Endothelial cell of umbilical vein (primary cell): ENCODE results near the gene AK4. TPM values are rescaled to one million over a fixed set of nuclear protein-coding genes. Genes with fewer than 3 reads are reported as not detected.
"Not testable (repeated sequence)": the region's sequence is repeated elsewhere in the genome, so short reads cannot be mapped to it uniquely, and the experiment has no call there.

Experiments
- BruUV-seq: library from RNA; stranded (reverse); fragments of 400-500 nt; replicated peaks from 2 replicates; lab custom pipeline; 2021; lab: Mats Ljungman, UMichigan
- CTCF ChIA-PET: fragments of 300-600, 350-600 bp; sonication (Branson Sonifier 250); formaldehyde crosslinking; loops from one replicate; lab custom pipeline; 2021; ENCODE audit warnings: antibody characterized with exemption, inconsistent platforms; lab: Charles Lee
- POLR2A ChIA-PET: fragments of 300-600, 350-600 bp; sonication (Branson Sonifier 250); formaldehyde crosslinking; loops from one replicate; lab custom pipeline; 2021; ENCODE audit warnings: antibody characterized with exemption, inconsistent platforms; lab: Charles Lee
- DNase-seq: peaks from one replicate; pipeline ENCODE4 v3.0.0-alpha.2; 2011; ENCODE audit warnings: low read depth, low spot score
- FAIRE-seq: peaks from 2 replicates; lab custom pipeline; 2011; peaks lifted over from hg19 to GRCh38; lab: Jason Lieb, UNC
- H2AFZ ChIP-seq: 2 replicates; pipeline ENCODE4 v1.6.0; 2012; ENCODE audit warnings: low read depth, low read length, control low read depth, inconsistent platforms
- H3K27ac ChIP-seq: 2 replicates; pipeline ENCODE4 v1.5.1; 2011; ENCODE audit warnings: low read depth, mild to moderate bottlenecking, control low read depth, low read length, moderate library complexity; ENCODE audit not compliant: insufficient read depth
- H3K27me3 ChIP-seq, 2 experiments: 2 replicates each; pipeline versions ENCODE4 v1.6.0 to v1.6.1; 2011; ENCODE audit warnings: low read length in 2 of 2, mixed read lengths in 1 of 2; ENCODE audit not compliant: control insufficient read depth in 2 of 2, insufficient read depth in 2 of 2
- H3K36me3 ChIP-seq, 2 experiments: 2 replicates in 1 of 2; 3 replicates in 1 of 2; pipeline ENCODE4 v1.5.1; 2011; ENCODE audit warnings: low read length in 2 of 2, mild to moderate bottlenecking in 1 of 2, moderate library complexity in 1 of 2; ENCODE audit not compliant: control insufficient read depth in 2 of 2, insufficient read depth in 2 of 2; ENCODE audit errors: extremely low read depth in 1 of 2
- H3K4me1 ChIP-seq: 3 replicates; pipeline ENCODE4 v1.5.1; 2011; ENCODE audit warnings: mild to moderate bottlenecking, low read length; ENCODE audit not compliant: control insufficient read depth, insufficient read depth; ENCODE audit errors: extremely low read depth
- H3K4me2 ChIP-seq: 2 replicates; pipeline ENCODE4 v1.6.1; 2011; ENCODE audit warnings: low read length, control low read depth, mixed read lengths; ENCODE audit not compliant: insufficient read depth
- H3K4me3 ChIP-seq, 3 experiments: fragments of 200-600 bp in 1 of 3; sonication (generic), shearing (Covaris generic) in 1 of 3; replicated peaks in 1 of 3; 2 replicates each; pipeline ENCODE4 v1.5.1; 2011 to 2016; ENCODE audit warnings: control low read depth in 3 of 3, low read length in 3 of 3, mild to moderate bottlenecking in 2 of 3, inconsistent platforms in 1 of 3, low read depth in 1 of 3, moderate library complexity in 1 of 3; ENCODE audit not compliant: insufficient read depth in 1 of 3
- H3K79me2 ChIP-seq: 2 replicates; pipeline ENCODE4 v1.6.0; 2012; ENCODE audit warnings: low read length, inconsistent platforms; ENCODE audit not compliant: control insufficient read depth, insufficient read depth
- H3K9ac ChIP-seq: replicated peaks from 2 replicates; pipeline ENCODE3; 2011; ENCODE audit warnings: low read length, control low read depth; ENCODE audit not compliant: insufficient read depth; ENCODE audit errors: extremely low read depth
- H3K9me1 ChIP-seq: replicated peaks from 3 replicates; pipeline ENCODE4 v1.6.0; 2011; ENCODE audit warnings: mild to moderate bottlenecking, low read length; ENCODE audit not compliant: control insufficient read depth, insufficient read depth; ENCODE audit errors: extremely low read depth
- H3K9me3 ChIP-seq: replicated peaks from 2 replicates; pipeline ENCODE4 v1.5.1; 2012; ENCODE audit warnings: low read length, inconsistent platforms; ENCODE audit not compliant: control insufficient read depth, insufficient read depth
- H4K20me1 ChIP-seq: replicated peaks from 2 replicates; pipeline ENCODE3; 2011; ENCODE audit warnings: mild to moderate bottlenecking, low read length; ENCODE audit not compliant: control insufficient read depth, insufficient read depth; ENCODE audit errors: extremely low read depth
- CTCF ChIP-seq, 2 donors: IDR thresholded peaks; 1 replicate in 1 of 2; 2 replicates in 1 of 2; pipeline ENCODE4 v1.5.1; 2011; ENCODE audit warnings: low read length in 2 of 2, mild to moderate bottlenecking in 2 of 2, moderate library complexity in 2 of 2, control low read depth in 1 of 2, inconsistent platforms in 1 of 2, low read depth in 1 of 2; ENCODE audit not compliant: insufficient read depth in 1 of 2; ENCODE audit errors: extremely low read depth in 1 of 2
- FOS ChIP-seq: IDR thresholded peaks from 2 replicates; pipeline ENCODE4 v1.6.1; 2011; ENCODE audit warnings: mild to moderate bottlenecking, low read length, moderate library complexity, borderline replicate concordance; ENCODE audit not compliant: insufficient read depth
- dilution Hi-C: fragments of 300-500 bp; cut with MboI; formaldehyde crosslinking; loops from one replicate; pipeline ENCODE4 v1.15.0; 2019; ENCODE audit warnings: low sequenced_read_pairs; ENCODE audit not compliant: extremely low pct_ligation_motif_present
- intact Hi-C: fragments of 100-400 bp; cut with micrococcal nuclease; formaldehyde crosslinking; loops from one replicate; pipeline ENCODE4 v1.10.0; 2022
- polyA plus RNA-seq, 4 experiments: library from polyadenylated mRNA; depleted of rRNA in 3 of 4; stranded (reverse) in 3 of 4; unstranded in 1 of 4; fragments of >200 nt; gene quantifications; 2 replicates each; pipeline versions ENCODE4 v1.2.1 to v1.2.3, GENCODE V29; 2011 to 2012; ENCODE audit warnings: missing spikeins in 1 of 4
- total RNA-seq: library from RNA; stranded (reverse); gene quantifications from 2 replicates; pipeline ENCODE4 v1.2.3, GENCODE V29; 2021

The AK4 gene
- total and polyA plus RNA-seq, 2 donors (not counting 3 experiments of a cell fraction or from before 2014, with no cell fraction given): 2.2 to 5.6 TPM

GRCh38 chr1:65235867-65236805 lies 88.1 kb downstream of the AK4 start:
- Histone ChIP-seq H3K79me2 (no peaks in the 10 kb centered on the region), H3K9ac (no peak overlapping the region), H3K4me1 (no peaks in the 10 kb centered on the region), H3K27me3 (no peaks in the 10 kb centered on the region), H3K9me1 (no peaks in the 10 kb centered on the region), H3K9me3 (no peaks in the 10 kb centered on the region), H3K36me3 (no peaks in the 10 kb centered on the region), H3K27ac (no peak overlapping the region), H4K20me1 (no peaks in the 10 kb centered on the region), H2AFZ (no peak overlapping the region), H3K4me2 (no peak overlapping the region), H3K4me3 (no peak overlapping the region)
- dilution Hi-C loops: no loop called here
- ChIA-PET POLR2A (no interaction called here), CTCF (interaction anchor here (0.8 to 8.2 kb wide), 32 partner anchors 11 to 1211 kb away, joined by 3 to 292 read pairs (median 4); partner anchors contain the start of genes LEPR and LEPROT)
- FAIRE-seq (peak; percentile 81), DNase-seq (peak; percentile 52)
- no TSS peak for BruUV-seq
- intact Hi-C loops: loop anchor here (1.0 to 5.0 kb wide), 7 partner anchors 195 to 1211 kb away; no protein-coding TSS in a partner anchor
- TF ChIP-seq CTCF (IDR thresholded peaks at IDR 0.05; ENCODE audit: extremely low read depth in 1 of 2, insufficient read depth in 1 of 2, low read depth in 1 of 2, low read length in 2 of 2): peak; percentile 37 to 40
- TF ChIP-seq FOS: no peak

- BruUV-seq, dilution Hi-C loops, POLR2A ChIA-PET: not testable (repeated sequence)
These were observed 89.1 kb downstream of the AK4 start for GRCh38 chr1:65237088-65237487.

More at GRCh38 chr1:65237088-65237487, 89.1 kb downstream of the AK4 start:
- H4K20me1 ChIP-seq, H3K4me1 ChIP-seq, H3K79me2 ChIP-seq, H3K27me3 ChIP-seq, H2AFZ ChIP-seq, DNase-seq, H3K9me1 ChIP-seq, H3K36me3 ChIP-seq, FAIRE-seq, H3K9ac ChIP-seq, H3K4me2 ChIP-seq, H3K4me3 ChIP-seq, H3K9me3 ChIP-seq, H3K27ac ChIP-seq: not testable (repeated sequence)
- CTCF ChIA-PET: interaction anchor here (0.8 to 8.2 kb wide), 18 partner anchors 16 to 1006 kb away, joined by 3 to 292 read pairs (median 5); no protein-coding TSS in a partner anchor
- intact Hi-C loops: loop anchor here (2.0 to 5.0 kb wide), 3 partner anchors 345 to 1210 kb away; no protein-coding TSS in a partner anchor
